ENCODE measurements around the gene MAMDC2.

- no peak for TF ChIP-seq CTCF (IDR thresholded peaks at IDR 0.05)
- TF ChIP-seq EP300 (IDR thresholded peaks at IDR 0.05) = no peak
Measured at GRCh38 chr9:70043285-70043684, 363 bp upstream of the MAMDC2 start.

All from gastroesophageal sphincter (tissue), 3 donors.